Measurements from ENCODE around the gene IRF4. TPM values are rescaled to one million over a fixed set of nuclear protein-coding genes. Genes with fewer than 3 reads are reported as not detected.

The IRF4 gene
- total RNA-seq, 1 donor from 2014 or later: 2.9 TPM

DNA sequence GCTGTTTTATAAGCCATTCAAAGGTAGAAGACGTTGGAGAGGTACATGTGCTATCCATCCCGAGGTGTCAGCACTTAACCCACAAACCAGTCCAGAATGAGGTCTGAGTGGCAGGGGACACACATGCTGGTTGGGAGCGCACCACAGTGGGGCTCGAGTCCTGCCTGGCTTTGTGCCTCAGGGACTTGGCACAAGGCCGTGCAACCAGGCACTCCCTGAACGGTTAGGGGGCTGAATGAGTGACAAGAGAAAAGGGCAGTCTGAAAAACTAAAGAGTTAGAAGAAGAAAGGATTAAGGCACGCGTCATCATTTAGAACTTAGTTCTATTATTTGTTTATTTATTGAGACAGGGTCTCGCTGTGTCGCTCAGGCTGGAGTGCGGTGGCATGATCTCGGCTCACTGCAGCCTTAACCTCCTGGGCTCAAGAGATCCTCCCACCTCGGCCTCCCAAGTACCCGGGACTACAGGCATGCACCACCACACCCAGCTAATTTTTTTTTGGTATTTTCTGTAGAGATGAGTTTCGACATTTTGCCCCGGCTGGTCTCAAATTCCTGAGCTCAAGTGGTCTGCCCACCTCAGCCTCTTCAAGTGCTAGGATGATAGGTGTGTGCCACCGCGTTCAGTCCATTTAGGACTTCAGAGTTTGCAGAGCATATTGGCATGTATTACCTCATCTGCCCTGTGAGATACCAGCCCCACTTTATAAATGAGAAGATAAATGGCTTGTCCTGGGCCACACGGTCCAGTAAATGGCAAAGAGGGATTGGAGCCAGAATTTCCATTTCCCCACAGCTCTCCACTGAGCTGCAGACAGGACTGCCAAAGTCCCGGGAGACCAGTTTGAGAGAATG is 47.4 kb upstream of the IRF4 start:
- Histone ChIP-seq H3K27ac (no peak overlapping the region), H3K27me3 (no peaks in the 10 kb centered on the region), H3K9me3 (no peaks in the 10 kb centered on the region), H3K4me1 (no peaks in the 10 kb centered on the region), H3K36me3 (peaks cover 0 to 11% of the 10 kb centered on the region in 2 donors), H3K4me3 (no peak overlapping the region)
- no peak for TF ChIP-seq POLR2AphosphoS5 (IDR thresholded peaks at IDR 0.05; ENCODE audit: insufficient read depth in 1 of 2, low read depth in 1 of 2)
- TF ChIP-seq POLR2A (IDR thresholded peaks at IDR 0.05): no peak
- TF ChIP-seq CTCF (IDR thresholded peaks at IDR 0.05): no peak
- intact Hi-C loops (cut with DNase I): no loop called here
- DNase-seq (ENCODE audit: extremely low spot score in 2 of 2): no peak

GRCh38 chr6:344816-345340 is 46.7 kb upstream of the IRF4 start:
- no peaks in the 10 kb centered on the region for H3K4me1 ChIP-seq
- no peak overlapping the region for H3K4me3 ChIP-seq
- no peak overlapping the region for H3K27ac ChIP-seq
- H3K27me3 ChIP-seq: no peaks in the 10 kb centered on the region
- no peak for DNase-seq (ENCODE audit: extremely low spot score in 2 of 2)
- intact Hi-C loops (cut with DNase I): no loop called here
- TF ChIP-seq CTCF (IDR thresholded peaks at IDR 0.05) (no peak), POLR2AphosphoS5 (IDR thresholded peaks at IDR 0.05; ENCODE audit: insufficient read depth in 1 of 2, low read depth in 1 of 2) (no peak), POLR2A (IDR thresholded peaks at IDR 0.05) (no peak)
- no peaks in the 10 kb centered on the region for H3K9me3 ChIP-seq
- peaks cover 0 to 13% of the 10 kb centered on the region in 2 donors for H3K36me3 ChIP-seq

GRCh38 chr6:345747-346385 is 45.7 kb upstream of the IRF4 start:
- DNase-seq (ENCODE audit: extremely low spot score in 2 of 2): no peak
- Histone ChIP-seq H3K36me3 (peaks cover 0 to 13% of the 10 kb centered on the region in 2 donors), H3K9me3 (no peaks in the 10 kb centered on the region), H3K27me3 (no peaks in the 10 kb centered on the region), H3K4me3 (no peak overlapping the region), H3K27ac (no peak overlapping the region), H3K4me1 (no peaks in the 10 kb centered on the region)
- TF ChIP-seq CTCF (IDR thresholded peaks at IDR 0.05): no peak
- intact Hi-C loops (cut with DNase I): no loop called here

DNA sequence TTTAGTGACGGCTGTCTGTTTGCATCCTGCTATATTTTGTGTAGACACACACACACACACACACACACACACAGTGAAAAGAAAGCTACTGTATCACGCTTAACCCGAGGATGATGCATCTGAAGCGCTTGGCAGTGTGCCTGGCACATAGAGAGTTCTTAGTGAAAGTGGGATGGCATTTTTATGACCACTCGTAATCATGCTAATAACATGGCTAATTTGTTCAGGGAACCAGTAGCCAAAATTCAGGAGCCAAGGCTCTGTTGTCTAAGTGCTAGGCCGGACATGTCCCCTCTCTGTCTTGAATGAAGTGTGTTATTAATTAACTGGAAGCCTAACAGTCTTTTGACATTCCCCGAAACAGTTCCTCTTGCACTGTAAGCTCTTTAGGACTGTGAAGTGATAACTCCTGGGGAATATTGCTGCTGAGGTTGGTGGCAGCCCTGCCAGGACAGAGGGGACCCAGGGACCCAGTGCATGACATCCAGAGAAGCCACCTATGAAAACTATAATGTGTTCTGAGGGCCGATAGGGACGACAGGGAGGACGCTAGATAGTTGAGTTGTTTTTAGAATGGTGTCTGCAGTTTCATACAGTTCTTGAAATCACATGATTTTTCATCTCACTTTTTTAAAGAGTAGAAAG is 45.0 kb upstream of the IRF4 start:
- Histone ChIP-seq H3K4me1 (no peaks in the 10 kb centered on the region), H3K27me3 (no peaks in the 10 kb centered on the region), H3K9me3 (no peaks in the 10 kb centered on the region), H3K27ac (no peak overlapping the region), H3K36me3 (peaks cover 0 to 13% of the 10 kb centered on the region in 2 donors), H3K4me3 (no peak overlapping the region)
- intact Hi-C loops (cut with DNase I): no loop called here
- DNase-seq (ENCODE audit: extremely low spot score in 2 of 2): no peak
- TF ChIP-seq POLR2AphosphoS5 (IDR thresholded peaks at IDR 0.05; ENCODE audit: insufficient read depth in 1 of 2, low read depth in 1 of 2): no peak
- TF ChIP-seq CTCF (IDR thresholded peaks at IDR 0.05): no peak
- no peak for TF ChIP-seq POLR2A (IDR thresholded peaks at IDR 0.05)
